IMR-90 (cell line): ENCODE measurements around the gene PBX3. TPM values are rescaled to one million over a fixed set of nuclear protein-coding genes. Genes with fewer than 3 reads are reported as not detected.

Source experiments
- ATAC-seq: fragments of 200-7000 bp; cut with Tn5 transposase; 2 replicates; pipeline ENCODE4 v1.9.1; 2020; ENCODE audit warnings: low read depth, mild to moderate bottlenecking, moderate library complexity
- BruUV-seq: library from RNA; stranded (reverse); fragments of 400-500 nt; replicated peaks from 2 replicates; lab custom pipeline; 2021; lab: Mats Ljungman, UMichigan
- CTCF ChIA-PET: fragments of 300-600 bp; formaldehyde crosslinking; extraction: SDS; loops from one replicate; lab custom pipeline; 2021; ENCODE audit warnings: antibody characterized with exemption; lab: Yijun Ruan, JAX
- POLR2A ChIA-PET: fragments of 300-600 bp; sonication (Branson Sonifier 250); formaldehyde crosslinking; loops from one replicate; lab custom pipeline; 2022; ENCODE audit warnings: antibody characterized with exemption; ENCODE audit not compliant: unreplicated experiment; lab: Charles Lee
- DNase-seq: peaks from one replicate; pipeline ENCODE4 v3.0.0; 2013
- H2AFZ ChIP-seq: replicated peaks from 2 replicates; pipeline ENCODE3; 2013; ENCODE audit warnings: low read length, mild to moderate bottlenecking; ENCODE audit not compliant: poor library complexity
- H2AK5ac ChIP-seq: 2 replicates; pipeline ENCODE4 v1.6.1; 2013; ENCODE audit warnings: low read depth, low read length, inconsistent platforms
- H2AK9ac ChIP-seq: replicated peaks from 2 replicates; pipeline ENCODE3; 2013; ENCODE audit warnings: mild to moderate bottlenecking, low read depth, low read length, moderate library complexity; ENCODE audit not compliant: poor library complexity
- H2BK120ac ChIP-seq: 2 replicates; pipeline ENCODE4 v1.6.1; 2013; ENCODE audit warnings: low read depth, low read length, inconsistent platforms
- H2BK15ac ChIP-seq: 3 replicates; pipeline ENCODE4 v1.6.1; 2013; ENCODE audit warnings: low read depth, low read length, inconsistent platforms
- H2BK20ac ChIP-seq: 2 replicates; pipeline ENCODE4 v1.6.1; 2013; ENCODE audit warnings: low read depth, mild to moderate bottlenecking, inconsistent platforms, low read length, moderate library complexity
- H2BK5ac ChIP-seq: 2 replicates; pipeline ENCODE4 v1.6.1; 2013; ENCODE audit warnings: mild to moderate bottlenecking, low read depth, low read length, inconsistent platforms; ENCODE audit not compliant: poor library complexity, severe bottlenecking
- H3K14ac ChIP-seq: replicated peaks from 2 replicates; pipeline ENCODE4 v1.6.1; 2013; ENCODE audit warnings: low read depth, low read length, inconsistent platforms
- H3K18ac ChIP-seq: 2 replicates; pipeline ENCODE4 v1.6.1; 2013; ENCODE audit warnings: low read depth, low read length, control low read depth
- H3K23ac ChIP-seq: 2 replicates; pipeline ENCODE4 v1.6.1; 2013; ENCODE audit warnings: low read depth, low read length, inconsistent platforms
- H3K27ac ChIP-seq: 2 replicates; pipeline ENCODE4 v1.5.1; 2013; ENCODE audit warnings: mild to moderate bottlenecking, control low read depth, low read length; ENCODE audit not compliant: insufficient read depth
- H3K27me3 ChIP-seq: 2 replicates; pipeline ENCODE4 v1.6.1; 2013; ENCODE audit warnings: low read length; ENCODE audit not compliant: control insufficient read depth, insufficient read depth
- H3K36me3 ChIP-seq: 2 replicates; pipeline ENCODE4 v1.6.1; 2013; ENCODE audit warnings: low read length, mixed read lengths; ENCODE audit not compliant: control insufficient read depth, insufficient read depth
- H3K4ac ChIP-seq: 2 replicates; pipeline ENCODE4 v1.6.1; 2013; ENCODE audit warnings: low read depth, low read length, inconsistent platforms
- H3K4me1 ChIP-seq: 2 replicates; pipeline ENCODE4 v1.6.1; 2013; ENCODE audit warnings: low read length, mixed read lengths; ENCODE audit not compliant: control insufficient read depth, insufficient read depth
- H3K4me2 ChIP-seq: 2 replicates; pipeline ENCODE4 v1.6.1; 2013; ENCODE audit warnings: low read depth, mild to moderate bottlenecking, control low read depth, low read length, moderate library complexity
- H3K4me3 ChIP-seq: 2 replicates; pipeline ENCODE4 v1.5.1; 2013; ENCODE audit warnings: low read depth, mild to moderate bottlenecking, control low read depth, low read length, moderate library complexity; ENCODE audit not compliant: insufficient read depth
- H3K56ac ChIP-seq: 2 replicates; pipeline ENCODE4 v1.6.1; 2013; ENCODE audit warnings: low read length, inconsistent platforms; ENCODE audit not compliant: insufficient read depth; ENCODE audit errors: extremely low read depth
- H3K79me1 ChIP-seq, 2 experiments: 2 replicates each; pipeline ENCODE4 v1.6.1; 2013; ENCODE audit warnings: low read length in 2 of 2, inconsistent platforms in 1 of 2, low read depth in 1 of 2
- H3K9ac ChIP-seq: 2 replicates; pipeline ENCODE4 v1.6.1; 2013; ENCODE audit warnings: low read depth, low read length, control low read depth
- H3K9me1 ChIP-seq: 2 replicates; pipeline ENCODE4 v1.6.1; 2013; ENCODE audit warnings: low read length, inconsistent platforms; ENCODE audit not compliant: insufficient read depth
- H3K9me3 ChIP-seq: 2 replicates; pipeline ENCODE4 v1.6.1; 2013; ENCODE audit warnings: low read length; ENCODE audit not compliant: control insufficient read depth, insufficient read depth
- H4K20me1 ChIP-seq: 2 replicates; pipeline ENCODE4 v1.6.1; 2013; ENCODE audit warnings: low read length, inconsistent platforms; ENCODE audit not compliant: insufficient read depth
- H4K5ac ChIP-seq: 2 replicates; pipeline ENCODE4 v1.6.1; 2013; ENCODE audit warnings: mild to moderate bottlenecking, low read depth, low read length, control low read depth
- H4K8ac ChIP-seq, 2 experiments: 2 replicates each; pipeline ENCODE4 v1.6.1; 2013; ENCODE audit warnings: low read depth in 2 of 2, low read length in 2 of 2, control low read depth in 1 of 2, inconsistent platforms in 1 of 2
- H4K91ac ChIP-seq: 2 replicates; pipeline ENCODE4 v1.6.1; 2013; ENCODE audit warnings: low read depth, low read length, inconsistent platforms; ENCODE audit not compliant: insufficient read depth
- ELK1 ChIP-seq: fragments of 150-350 bp; IDR thresholded peaks from 2 replicates; pipeline ENCODE4 v1.6.1; 2016; ENCODE audit warnings: low read depth, mild to moderate bottlenecking, low read length, moderate library complexity, borderline replicate concordance
- MAFK ChIP-seq: IDR thresholded peaks from 2 replicates; pipeline ENCODE4 v1.6.1; 2012; ENCODE audit warnings: low read depth, low read length, improper control_type of control experiment
- MAZ ChIP-seq: IDR thresholded peaks from 2 replicates; pipeline ENCODE4 v1.6.1; 2012; ENCODE audit warnings: low read depth, mild to moderate bottlenecking, low read length, improper control_type of control experiment, moderate library complexity, borderline replicate concordance
- MXI1 ChIP-seq: IDR thresholded peaks from 2 replicates; pipeline ENCODE4 v1.6.1; 2012; ENCODE audit warnings: low read depth, mild to moderate bottlenecking, low read length, moderate library complexity, borderline replicate concordance
- NFE2L2 ChIP-seq: fragments of 150-350 bp; IDR thresholded peaks from 2 replicates; pipeline ENCODE4 v1.6.1; 2016; ENCODE audit warnings: low read depth, mild to moderate bottlenecking, low read length
- POLR2A ChIP-seq: IDR thresholded peaks from 2 replicates; pipeline ENCODE4 v1.6.1; 2012; ENCODE audit warnings: mild to moderate bottlenecking, low read depth, low read length
- RAD21 ChIP-seq: IDR thresholded peaks from 2 replicates; pipeline ENCODE4 v1.6.1; 2012; ENCODE audit warnings: low read length, improper control_type of control experiment
- RCOR1 ChIP-seq: IDR thresholded peaks from 2 replicates; pipeline ENCODE4 v1.6.1; 2012; ENCODE audit warnings: mild to moderate bottlenecking, low read length, improper control_type of control experiment; ENCODE audit not compliant: insufficient replicate concordance
- RFX5 ChIP-seq: IDR thresholded peaks from 2 replicates; pipeline ENCODE4 v1.8.0; 2012; ENCODE audit warnings: low read depth, mild to moderate bottlenecking, low read length, moderate library complexity
- USF2 ChIP-seq: fragments of 150-350 bp; IDR thresholded peaks from 2 replicates; pipeline ENCODE4 v1.6.1; 2017; ENCODE audit warnings: mild to moderate bottlenecking, antibody characterized with exemption, low read length, low read depth
- WGBS, 2 experiments: methylation state at CpG; one replicate each; pipeline versions ENCODE4 v1.1.5 to v1.1.7; 2013; ENCODE audit warnings: missing lambda C conversion rate in 2 of 2; ENCODE audit not compliant: insufficient read length in 1 of 2; ENCODE audit errors: extremely low coverage in 2 of 2; 5-methylcytosine and 5-hydroxymethylcytosine counted together
- dilution Hi-C: fragments of 300-500 bp; cut with HindIII; formaldehyde crosslinking; loops from one replicate; pipeline ENCODE4 v1.14.3; 2018; ENCODE audit warnings: low sequenced_read_pairs; ENCODE audit not compliant: unreplicated experiment
- in situ Hi-C: fragments of 300-500 bp; cut with MboI; formaldehyde crosslinking; loops from 3 replicates; pipeline ENCODE4 v1.14.3; 2019; ENCODE audit warnings: low sequenced_read_pairs, inconsistent platforms, mixed read lengths
- intact Hi-C: fragments of 100-400 bp; cut with micrococcal nuclease; formaldehyde crosslinking; loops from 2 replicates; pipeline ENCODE4 v1.10.0; 2022
- polyA plus RNA-seq, 3 experiments: library from polyadenylated mRNA; depleted of rRNA; stranded (reverse); fragments of >200 nt; gene quantifications; 2 replicates each; pipeline ENCODE4 v1.2.3, GENCODE V29; 2012; ENCODE audit warnings: low replicate concordance in 1 of 3
- total RNA-seq: library from RNA; depleted of rRNA; stranded (reverse); fragments of >200 nt; gene quantifications from 2 replicates; pipeline ENCODE4 v1.2.3, GENCODE V29; 2012

Gene PBX3
- total and polyA plus RNA-seq, 2 of the 4 experiments (the other 2 are of a cell fraction), result 12.0 to 15.6 TPM

GRCh38 chr9:125886365-125886764 lies 139.2 kb downstream of the PBX3 start:
- Histone ChIP-seq H3K79me1 (peaks cover 25 to 32% of the 10 kb centered on the region in 2 experiments), H2AK5ac (no peak overlapping the region), H3K14ac (no peak overlapping the region), H3K4me1 (peaks cover 8% of the 10 kb centered on the region), H3K36me3 (no peaks in the 10 kb centered on the region), H2BK120ac (no peak overlapping the region), H3K9me3 (no peaks in the 10 kb centered on the region), H2BK20ac (no peak overlapping the region), H4K20me1 (peaks cover 5% of the 10 kb centered on the region; the same call in 1 of the 2 replicates), H2BK5ac (no peak overlapping the region), H3K56ac (no peak overlapping the region), H4K5ac (no peak overlapping the region), H4K91ac (no peak overlapping the region), H3K4me3 (no peak overlapping the region), H3K4ac (no peak overlapping the region), H3K27ac (no peak overlapping the region), H2BK15ac (no peak overlapping the region), H4K8ac (no peak overlapping the region), H3K27me3 (no peaks in the 10 kb centered on the region), H3K9ac (no peak overlapping the region), H3K9me1 (no peaks in the 10 kb centered on the region; the same call in 1 of the 2 replicates), H2AFZ (no peak overlapping the region), H2AK9ac (no peak overlapping the region), H3K4me2 (no peak overlapping the region), H3K23ac (no peak overlapping the region; the same call in 1 of the 2 replicates), H3K18ac (no peak overlapping the region)
- DNase-seq, result no peak
- ChIA-PET CTCF (no interaction called here), POLR2A (no interaction called here)
- no peak for ATAC-seq
- no CpG with 5 or more reads among the region's 3 CpGs for WGBS, 2 experiments
- TF ChIP-seq MAZ (no peak), NFE2L2 (no peak), MXI1 (no peak), MAFK (no peak), RFX5 (no peak), RCOR1 (no peak), ELK1 (no peak), POLR2A (no peak), RAD21 (no peak), USF2 (no peak)
- in situ Hi-C loops, result no loop called here
- intact Hi-C loops, result loop anchor here (5.0 kb wide), 1 partner anchor 139 kb away; the partner anchor contains the start of gene PBX3
- no TSS peak for BruUV-seq
- dilution Hi-C loops, result no loop called here
